Left lobe of liver (tissue), 1 donor: ENCODE data around the gene OR6B3. TPM values are rescaled to one million over a fixed set of nuclear protein-coding genes. Genes with fewer than 3 reads are reported as not detected.

Experiments used
- total RNA-seq: library from RNA; stranded (reverse); gene quantifications from one replicate; pipeline ENCODE4 v1.2.1, GENCODE V29; 2021
- donor health status: DM: no; HTN: yes; CAD: no.

Gene OR6B3
- total RNA-seq, 1 donor from 2014 or later: not detected

Other genes starting within 250 kb of the OR6B3 start
- 126 TPM for gene NDUFA10, start 28.2 kb downstream of the OR6B3 start, total RNA-seq
- not detected for gene OR6B2, start 23.1 kb downstream of the OR6B3 start, total RNA-seq
- 39.3 TPM for gene COPS9, start 82.8 kb upstream of the OR6B3 start, total RNA-seq
- gene OTOS, start 87.1 kb upstream of the OR6B3 start, total RNA-seq: not detected